ENCODE results near the gene MOB2. TPM values are rescaled to one million over a fixed set of nuclear protein-coding genes. Genes with fewer than 3 reads are reported as not detected.

The MOB2 gene
- total RNA-seq, 1 donor = 54.9 TPM

GRCh38 chr11:1490651-1491050 is 4.1 kb upstream of the MOB2 start:
- DNase-seq (ENCODE audit: low read depth in 2 of 3, low spot score in 2 of 3) = no peak

DNA sequence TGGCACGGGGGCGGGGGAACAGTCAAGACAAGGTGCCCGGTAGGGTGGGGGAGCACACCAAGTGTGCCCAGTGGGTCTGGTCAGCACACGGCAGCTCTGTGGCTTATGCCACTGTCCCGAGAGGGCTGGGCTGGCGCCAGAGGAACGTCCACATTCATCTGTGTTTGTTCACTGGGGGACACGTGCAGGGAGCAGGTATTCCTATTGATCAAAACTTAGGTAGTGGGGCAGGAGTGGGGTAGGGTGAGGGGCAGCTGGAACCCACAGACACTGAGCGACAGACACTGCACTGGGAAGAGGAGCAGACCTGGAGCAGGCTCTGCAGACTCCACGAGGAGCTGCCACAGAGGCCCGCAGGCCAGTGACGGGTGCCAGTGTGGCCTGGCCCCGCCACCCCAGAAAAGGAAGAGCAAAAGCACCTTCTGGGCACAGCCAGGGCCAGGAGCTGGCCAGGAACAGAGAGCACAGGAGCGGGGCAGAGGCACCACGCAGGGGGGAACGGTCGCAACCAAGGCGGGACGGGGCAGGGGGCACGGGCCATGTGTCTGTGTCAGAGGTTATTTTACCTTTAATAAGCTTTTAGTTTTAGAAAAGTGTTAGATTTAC is 2.1 kb upstream of the MOB2 start:
- DNase-seq (ENCODE audit: low read depth in 2 of 3, low spot score in 2 of 3) = no peak

DNA sequence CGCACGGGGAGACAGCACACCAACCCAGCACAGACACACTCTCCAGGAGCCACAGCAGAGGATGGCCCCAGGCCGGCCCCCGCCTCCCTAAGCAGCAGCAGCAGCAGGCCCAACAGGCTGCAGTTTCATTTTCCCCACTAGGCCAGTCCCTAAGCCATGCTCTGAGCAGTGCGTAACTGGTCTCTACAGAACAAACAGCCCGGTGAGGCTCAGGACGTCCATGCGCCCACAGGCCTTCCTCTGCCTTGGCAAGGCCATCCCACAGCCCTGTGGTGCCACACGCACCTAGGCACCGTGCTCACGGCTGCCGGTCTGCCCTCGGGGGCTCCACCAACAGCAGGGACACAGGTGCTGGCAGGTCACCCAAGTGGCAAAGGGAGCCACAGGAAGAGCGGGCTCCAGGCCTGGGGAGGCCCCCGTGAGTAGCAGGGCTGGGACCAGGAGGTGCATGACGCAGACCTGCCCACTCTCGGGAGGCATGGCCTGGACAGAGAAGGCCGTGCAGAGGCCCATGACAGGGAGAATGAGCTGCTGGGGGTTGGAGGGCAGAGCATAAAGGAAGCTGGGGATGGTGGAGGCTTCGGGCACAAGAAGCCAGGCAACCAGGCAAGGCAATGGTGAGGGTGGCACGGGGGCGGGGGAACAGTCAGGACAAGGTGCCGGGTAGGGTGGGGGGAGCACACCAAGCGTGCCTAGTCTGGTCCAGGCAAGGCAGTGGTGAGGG is 1.4 kb upstream of the MOB2 start:
- DNase-seq (ENCODE audit: low read depth in 2 of 3, low spot score in 2 of 3) = no peak

DNA sequence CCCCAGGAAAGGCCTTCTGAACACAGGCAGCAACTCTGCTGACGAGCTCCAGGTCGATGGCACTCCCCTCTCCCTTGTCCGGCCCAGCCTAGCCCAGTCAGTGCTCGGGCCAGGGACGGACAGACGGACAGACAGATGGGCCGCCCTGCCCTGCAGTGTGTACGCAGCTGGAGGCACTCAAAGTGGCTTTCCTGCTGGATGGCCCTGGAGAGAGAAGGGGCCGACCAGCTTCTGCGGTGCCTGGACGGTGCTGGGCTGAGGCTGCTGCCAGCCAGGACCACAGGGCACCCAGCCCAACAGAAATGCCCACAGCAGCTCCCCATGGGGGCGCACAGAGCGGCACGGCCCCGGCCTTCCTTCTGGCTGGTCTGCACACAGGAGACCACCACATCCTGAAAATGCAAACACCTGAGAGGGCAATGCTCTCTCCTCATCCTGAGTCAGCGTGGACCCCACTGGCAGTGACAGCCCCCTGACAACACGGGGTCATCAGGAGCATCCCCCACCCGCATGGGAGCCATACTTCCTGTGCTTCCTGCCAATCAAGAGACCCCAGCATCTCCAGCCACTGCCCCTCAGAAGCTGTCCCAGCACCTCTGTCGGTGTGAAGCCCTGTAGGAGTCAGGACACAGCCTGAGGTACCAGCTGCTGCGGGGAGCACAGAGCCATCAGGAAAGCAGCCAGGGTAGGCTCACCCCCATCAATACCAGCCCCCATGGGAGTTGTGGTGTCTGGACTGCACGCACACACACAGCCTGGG is 692 bp upstream of the MOB2 start:
- DNase-seq (ENCODE audit: low read depth in 2 of 3, low spot score in 2 of 3) = no peak

- no peak for DNase-seq (ENCODE audit: low read depth in 2 of 3, low spot score in 2 of 3)
Measured at GRCh38 chr11:1485504-1485885, 1.1 kb downstream of the MOB2 start.

DNA sequence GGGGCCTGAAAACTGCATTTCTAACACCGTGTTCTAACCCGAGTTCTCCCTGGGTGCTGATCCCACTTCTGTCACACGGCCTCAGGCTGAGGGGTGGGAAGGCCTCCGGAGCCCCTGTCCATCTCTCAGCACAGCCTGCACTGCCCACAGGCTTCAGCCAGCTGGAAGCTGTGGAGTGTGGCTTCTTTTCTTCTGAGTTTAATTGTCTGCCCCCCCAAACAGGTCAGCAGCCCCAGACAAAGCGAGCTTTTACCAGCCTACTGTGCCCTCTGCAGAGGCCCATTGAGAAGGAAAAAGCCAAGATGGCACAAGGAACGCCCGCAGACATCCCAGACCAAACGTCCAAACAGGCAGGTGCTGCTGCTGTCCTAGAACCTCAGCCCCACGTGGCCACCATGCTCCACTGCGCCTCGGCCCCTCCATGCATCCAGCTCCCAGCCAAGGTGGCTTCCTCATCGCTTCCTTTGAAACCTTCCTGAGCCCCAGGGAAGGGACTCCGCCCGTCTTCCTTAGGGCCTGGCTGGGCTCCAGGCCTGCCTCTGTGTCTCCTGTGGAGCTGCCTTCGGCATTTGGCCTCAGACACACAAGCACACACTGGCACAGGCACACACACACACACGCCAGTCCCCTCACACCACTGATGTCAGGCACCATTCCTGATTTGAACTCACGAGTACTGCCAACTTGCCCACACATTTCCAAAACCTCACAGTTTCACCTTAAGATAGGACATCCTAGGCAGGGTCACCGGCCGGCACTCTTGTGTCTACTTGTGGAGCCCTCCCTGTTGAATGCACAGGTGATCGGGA is 1.7 kb downstream of the MOB2 start:
- DNase-seq (ENCODE audit: low read depth in 2 of 3, low spot score in 2 of 3) = no peak

GRCh38 chr11:1484061-1484671 is 2.4 kb downstream of the MOB2 start:
- DNase-seq (ENCODE audit: low read depth in 2 of 3, low spot score in 2 of 3) = no peak

DNA sequence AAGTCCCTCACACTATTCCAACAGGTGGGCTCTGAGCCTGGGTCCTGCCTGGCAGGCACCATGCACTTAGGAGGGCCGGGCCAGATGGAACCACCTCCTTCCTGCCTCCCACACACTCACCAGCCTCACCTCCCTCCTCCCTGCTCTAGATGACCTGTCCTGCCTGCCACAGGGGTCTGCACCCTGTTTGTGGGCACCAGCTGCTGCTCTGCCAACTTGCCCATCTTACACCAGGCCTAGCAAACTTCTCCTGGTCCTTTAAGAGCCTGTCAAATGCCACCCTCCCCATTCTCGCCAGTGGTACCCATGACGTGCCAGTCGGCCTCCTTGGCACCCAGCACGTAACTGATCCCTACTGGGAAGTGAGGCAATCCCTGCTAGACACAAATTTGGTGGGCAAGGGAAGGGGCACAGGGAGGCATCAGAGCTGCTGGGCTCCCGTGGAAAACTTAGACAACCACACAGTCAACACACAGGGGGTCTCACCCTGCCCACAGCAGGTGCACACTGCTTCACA is 3.1 kb downstream of the MOB2 start:
- no peak for DNase-seq (ENCODE audit: low read depth in 2 of 3, low spot score in 2 of 3)

GRCh38 chr11:1482581-1483444 is 3.8 kb downstream of the MOB2 start:
- no peak for DNase-seq (ENCODE audit: low read depth in 2 of 3, low spot score in 2 of 3)

GRCh38 chr11:1481861-1482441 is 4.6 kb downstream of the MOB2 start:
- no peak for DNase-seq (ENCODE audit: low read depth in 2 of 3, low spot score in 2 of 3)

DNA sequence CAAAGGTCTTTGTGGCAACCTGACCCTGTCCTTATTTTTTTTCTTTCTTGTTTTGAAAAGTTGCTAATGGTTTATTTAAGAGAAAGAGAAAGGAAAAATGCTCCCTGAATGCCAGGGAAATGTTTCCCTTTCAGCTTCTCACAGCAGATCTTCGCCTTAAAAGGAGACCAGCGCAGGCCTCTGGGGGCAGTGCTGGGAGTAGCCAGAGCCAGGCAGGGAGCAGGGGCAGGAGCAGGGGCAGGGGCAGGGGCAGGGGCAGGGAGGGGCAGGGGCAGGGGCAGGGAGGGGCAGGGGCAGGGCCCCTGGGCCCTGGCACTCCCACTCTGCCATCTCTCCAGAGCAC is 5.1 kb downstream of the MOB2 start:
- no peak for DNase-seq (ENCODE audit: low read depth in 2 of 3, low spot score in 2 of 3)

- DNase-seq (ENCODE audit: low read depth in 2 of 3, low spot score in 2 of 3) = no peak
Measured at GRCh38 chr11:1480555-1481482, 5.8 kb downstream of the MOB2 start.

DNA sequence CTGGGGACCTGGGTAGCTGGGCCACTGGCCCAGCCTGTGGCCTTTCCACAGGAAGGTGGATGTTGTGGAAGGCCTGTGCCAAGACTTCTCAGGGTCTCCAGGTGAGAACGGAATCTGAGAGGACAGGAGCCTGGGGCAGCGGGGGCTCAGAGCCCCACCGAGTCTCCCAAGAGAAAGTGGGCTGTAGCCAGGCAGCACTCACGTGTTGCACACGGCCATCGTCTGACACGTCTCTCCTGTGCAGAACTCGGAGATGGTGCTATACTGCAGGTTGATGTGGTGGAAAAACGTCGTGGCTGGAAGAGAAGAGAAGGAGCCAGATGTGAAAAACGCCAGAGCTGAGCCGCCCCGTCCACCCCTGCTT is 6.4 kb downstream of the MOB2 start:
- no peak for DNase-seq (ENCODE audit: low read depth in 2 of 3, low spot score in 2 of 3)

DNA sequence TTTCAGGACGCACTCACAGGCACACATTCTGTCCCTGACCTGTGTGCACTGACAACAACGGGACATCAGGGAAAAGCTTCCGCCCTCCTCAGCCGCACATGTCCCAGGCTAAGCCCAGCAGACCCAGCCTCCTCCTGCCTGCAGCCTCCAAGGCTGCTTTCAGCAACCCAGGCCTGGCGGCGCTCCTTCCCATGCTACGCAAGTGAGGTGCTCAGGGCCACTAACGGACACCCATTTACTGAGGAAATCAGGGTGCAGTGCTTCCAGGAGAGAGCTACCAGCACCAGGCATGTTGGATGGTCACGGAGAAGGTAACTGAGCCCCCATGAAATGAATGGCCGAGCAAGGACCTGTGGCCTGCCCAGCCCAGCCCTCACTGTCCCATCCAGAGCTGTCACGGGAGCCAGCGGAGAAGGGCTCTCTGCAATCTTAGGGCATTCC is 6.9 kb downstream of the MOB2 start:
- no peak for DNase-seq (ENCODE audit: low read depth in 2 of 3, low spot score in 2 of 3)

- no peak for DNase-seq (ENCODE audit: low read depth in 2 of 3, low spot score in 2 of 3)
Measured at GRCh38 chr11:1479006-1479677, 7.4 kb downstream of the MOB2 start.

- peak in 1 of 3 donors; percentile 7 for DNase-seq (ENCODE audit: low read depth in 2 of 3, low spot score in 2 of 3)
Measured at GRCh38 chr11:1478544-1478943, 8.0 kb downstream of the MOB2 start.

- DNase-seq (ENCODE audit: low read depth in 2 of 3, low spot score in 2 of 3) = no peak
Measured at GRCh38 chr11:1478011-1478410, 8.6 kb downstream of the MOB2 start.
